Stomach (tissue), 9 donors: ENCODE data around the gene CEP152. TPM values are rescaled to one million over a fixed set of nuclear protein-coding genes. Genes with fewer than 3 reads are reported as not detected.

Experiments used
- DNase-seq, 2 donors: peaks; one replicate each; pipeline versions ENCODE4 v3.0.0 to v3.0.0-alpha.2; 2013 to 2019
- H3K27ac ChIP-seq, 5 donors: fragments of 200-600 bp in 4 of 5; sonication (generic) in 4 of 5; one replicate each; pipeline ENCODE4 v1.5.1; 2013 to 2019; ENCODE audit warnings: mild to moderate bottlenecking in 1 of 5, moderate library complexity in 1 of 5
- H3K27me3 ChIP-seq, 3 donors: fragments of 200-600 bp; sonication (generic); one replicate each; pipeline ENCODE4 v1.5.1; 2017 to 2019; ENCODE audit warnings: mixed run types in 1 of 3
- H3K36me3 ChIP-seq, 4 donors: fragments of 200-600 bp; sonication (generic); 1 replicate in 3 of 4; 2 replicates in 1 of 4; pipeline ENCODE4 v1.5.1; 2016 to 2019
- H3K4me1 ChIP-seq, 4 donors: fragments of 200-600 bp; sonication (generic); one replicate each; pipeline ENCODE4 v1.5.1; 2016 to 2019
- H3K4me3 ChIP-seq, 4 donors: fragments of 200-600 bp; sonication (generic) in 3 of 4; one replicate each; pipeline ENCODE4 v1.5.1; 2016 to 2019; ENCODE audit warnings: mild to moderate bottlenecking in 1 of 4
- H3K9me3 ChIP-seq, 4 donors: fragments of 200-600 bp; sonication (generic); one replicate each; pipeline ENCODE4 v1.5.1; 2016 to 2019
- EP300 ChIP-seq: sonication (generic); formaldehyde crosslinking; IDR thresholded peaks from one replicate; pipeline ENCODE4 v1.6.1; 2017; ENCODE audit warnings: antibody characterized with exemption
- POLR2A ChIP-seq, 4 donors: fragments of 450-650 bp; IDR thresholded peaks; one replicate each; pipeline ENCODE4 v1.6.1; 2016; ENCODE audit warnings: antibody characterized with exemption in 4 of 4, control low read depth in 2 of 4, mild to moderate bottlenecking in 1 of 4, moderate library complexity in 1 of 4
- POLR2AphosphoS5 ChIP-seq, 3 donors: sonication (generic); formaldehyde crosslinking; IDR thresholded peaks; one replicate each; pipeline ENCODE4 v1.6.1; 2016; ENCODE audit warnings: antibody characterized with exemption in 3 of 3
- WGBS, 5 donors: extraction: QIAGEN DNeasy Blood & Tissue Kit in 3 of 5; methylation state at CpG; one replicate each; pipeline versions ENCODE4 v1.1.5 to v1.1.7; 2013 to 2018; 5-methylcytosine and 5-hydroxymethylcytosine counted together
- intact Hi-C: fragments of 100-400 bp; cut with DNase I; formaldehyde crosslinking; loops from one replicate; pipeline ENCODE4 v1.15.1; 2023; ENCODE audit warnings: low total_unique reads
- polyA plus RNA-seq, 3 donors: library from polyadenylated mRNA; stranded (reverse); fragments of 200-250 nt; gene quantifications; one replicate each; pipeline ENCODE4 v1.2.3, GENCODE V29; 2013
- total RNA-seq, 5 donors: library from RNA; depleted of rRNA; stranded (reverse); fragments of >200 nt; gene quantifications; one replicate each; pipeline versions ENCODE4 v1.1.0 to v1.2.3, GENCODE V29; 2014 to 2016
- TF ChIP-seq, protein P1 (sequence below), 7 experiments: fragments of 450-650 bp in 4 of 7; fragments of 200-600 bp in 3 of 7; sonication (generic) in 3 of 7; IDR thresholded peaks; one replicate each; pipeline ENCODE4 v1.5.1; 2016 to 2019; ENCODE audit warnings: antibody characterized with exemption in 7 of 7, control low read depth in 2 of 7, mild to moderate bottlenecking in 1 of 7
- donor health status: healthy with polysubstance abuse.
- donor health status: Bipolar disorder and iron deficiency.
- donor health status: healthy.

Gene CEP152
- total and polyA plus RNA-seq, 8 donors: 0.61 to 36.2 (median 10.0) TPM

DNA sequence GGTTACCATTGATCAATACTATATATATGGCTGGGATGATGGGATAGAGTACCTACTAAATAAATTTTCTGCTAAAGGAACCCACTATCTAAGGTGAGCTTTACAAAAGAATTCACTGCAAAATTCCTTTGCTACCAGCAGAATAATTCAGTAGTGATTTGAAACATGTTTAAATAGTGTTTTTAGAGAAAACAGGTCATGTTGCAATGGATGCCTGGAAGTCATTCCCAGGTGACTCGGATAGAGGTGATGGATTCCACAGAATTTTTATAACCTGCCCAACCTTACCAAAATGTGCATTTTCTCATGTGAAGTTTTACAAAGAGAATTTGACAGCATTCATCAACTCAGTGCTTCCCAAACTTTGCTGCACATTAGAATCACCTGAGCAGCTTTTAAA, 53.2 kb downstream of the CEP152 start:
- intact Hi-C loops: no loop called here
- H3K27me3 ChIP-seq: no peaks in the 10 kb centered on the region
- no peak for DNase-seq
- H3K9me3 ChIP-seq: no peaks in the 10 kb centered on the region
- H3K4me3 ChIP-seq: no peak overlapping the region
- H3K36me3 ChIP-seq: peaks cover 0 to 35% (median 23%) of the 10 kb centered on the region in 4 donors
- TF ChIP-seq POLR2AphosphoS5 (IDR thresholded peaks at IDR 0.05) (no peak), POLR2A (IDR thresholded peaks at IDR 0.05) (no peak), EP300 (no peak)
- TF ChIP-seq, protein P1, sequence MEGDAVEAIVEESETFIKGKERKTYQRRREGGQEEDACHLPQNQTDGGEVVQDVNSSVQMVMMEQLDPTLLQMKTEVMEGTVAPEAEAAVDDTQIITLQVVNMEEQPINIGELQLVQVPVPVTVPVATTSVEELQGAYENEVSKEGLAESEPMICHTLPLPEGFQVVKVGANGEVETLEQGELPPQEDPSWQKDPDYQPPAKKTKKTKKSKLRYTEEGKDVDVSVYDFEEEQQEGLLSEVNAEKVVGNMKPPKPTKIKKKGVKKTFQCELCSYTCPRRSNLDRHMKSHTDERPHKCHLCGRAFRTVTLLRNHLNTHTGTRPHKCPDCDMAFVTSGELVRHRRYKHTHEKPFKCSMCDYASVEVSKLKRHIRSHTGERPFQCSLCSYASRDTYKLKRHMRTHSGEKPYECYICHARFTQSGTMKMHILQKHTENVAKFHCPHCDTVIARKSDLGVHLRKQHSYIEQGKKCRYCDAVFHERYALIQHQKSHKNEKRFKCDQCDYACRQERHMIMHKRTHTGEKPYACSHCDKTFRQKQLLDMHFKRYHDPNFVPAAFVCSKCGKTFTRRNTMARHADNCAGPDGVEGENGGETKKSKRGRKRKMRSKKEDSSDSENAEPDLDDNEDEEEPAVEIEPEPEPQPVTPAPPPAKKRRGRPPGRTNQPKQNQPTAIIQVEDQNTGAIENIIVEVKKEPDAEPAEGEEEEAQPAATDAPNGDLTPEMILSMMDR (IDR thresholded peaks at IDR 0.05): no peak
- H3K27ac ChIP-seq: no peak overlapping the region
- 86 to 100% (median 97%) methylated on average over 1 of the region's 1 CpG for WGBS, 5 donors
- peaks cover 0 to 11% (median 2%) of the 10 kb centered on the region in 4 donors for H3K4me1 ChIP-seq

DNA sequence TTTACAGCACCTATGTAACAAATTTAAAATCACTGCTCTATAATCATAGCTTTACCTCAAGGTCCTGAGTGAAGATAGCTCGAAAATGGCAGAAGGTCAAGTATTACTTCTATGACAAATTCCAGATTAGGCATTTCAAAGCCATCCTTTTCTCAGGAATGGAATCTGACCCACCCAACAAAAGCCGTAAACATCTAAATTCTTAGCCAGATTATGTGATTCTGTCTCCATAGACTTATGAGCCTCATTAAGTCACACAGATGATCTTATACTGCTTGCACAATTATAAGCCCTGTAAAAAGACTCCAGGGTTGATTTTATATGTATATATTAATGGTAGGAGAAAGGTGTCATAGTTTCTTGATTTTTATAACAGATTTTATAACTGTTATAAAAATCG, 56.9 kb downstream of the CEP152 start:
- Histone ChIP-seq H3K9me3 (no peaks in the 10 kb centered on the region), H3K27ac (no peak overlapping the region), H3K27me3 (no peaks in the 10 kb centered on the region), H3K36me3 (peaks cover 0 to 23% (median 20%) of the 10 kb centered on the region in 4 donors), H3K4me3 (no peak overlapping the region), H3K4me1 (no peaks in the 10 kb centered on the region)
- WGBS, 5 donors: 93 to 99% (median 97%) methylated on average over 3 of the region's 3 CpGs
- DNase-seq: no peak
- intact Hi-C loops: no loop called here
- TF ChIP-seq POLR2AphosphoS5 (IDR thresholded peaks at IDR 0.05) (no peak), EP300 (no peak), POLR2A (IDR thresholded peaks at IDR 0.05) (no peak)
- TF ChIP-seq, protein P1 (IDR thresholded peaks at IDR 0.05): no peak

DNA sequence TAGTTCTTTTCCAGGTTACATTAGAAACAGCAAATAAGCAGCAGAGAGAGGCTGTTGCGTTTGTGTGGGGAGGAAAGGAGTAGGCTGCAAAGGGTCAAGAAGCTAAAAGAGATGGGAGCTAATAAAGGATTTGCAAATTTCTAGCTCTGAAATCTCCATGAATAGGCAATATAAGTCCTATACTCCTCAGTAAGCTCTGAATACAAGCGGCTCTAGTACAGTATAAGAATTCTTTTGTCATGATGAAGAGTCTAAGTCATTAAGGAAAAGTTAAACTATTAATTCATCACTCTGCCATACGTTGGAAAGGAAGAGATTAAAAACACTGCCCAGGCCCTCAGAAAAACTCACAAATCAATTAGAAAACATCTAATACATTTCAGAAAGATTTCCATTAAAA, 59.3 kb downstream of the CEP152 start:
- no peak for TF ChIP-seq POLR2AphosphoS5 (IDR thresholded peaks at IDR 0.05)
- TF ChIP-seq, protein P1 (IDR thresholded peaks at IDR 0.05): no peak
- no peak for TF ChIP-seq POLR2A (IDR thresholded peaks at IDR 0.05)
- no peak for TF ChIP-seq EP300
- intact Hi-C loops: no loop called here
- Histone ChIP-seq H3K36me3 (peaks cover 0 to 29% (median 21%) of the 10 kb centered on the region in 4 donors), H3K27me3 (no peaks in the 10 kb centered on the region), H3K9me3 (no peaks in the 10 kb centered on the region), H3K27ac (no peak overlapping the region), H3K4me3 (no peak overlapping the region), H3K4me1 (no peaks in the 10 kb centered on the region)
- 45 to 72% (median 54%) methylated on average over 3 of the region's 3 CpGs for WGBS, 5 donors
- no peak for DNase-seq

DNA sequence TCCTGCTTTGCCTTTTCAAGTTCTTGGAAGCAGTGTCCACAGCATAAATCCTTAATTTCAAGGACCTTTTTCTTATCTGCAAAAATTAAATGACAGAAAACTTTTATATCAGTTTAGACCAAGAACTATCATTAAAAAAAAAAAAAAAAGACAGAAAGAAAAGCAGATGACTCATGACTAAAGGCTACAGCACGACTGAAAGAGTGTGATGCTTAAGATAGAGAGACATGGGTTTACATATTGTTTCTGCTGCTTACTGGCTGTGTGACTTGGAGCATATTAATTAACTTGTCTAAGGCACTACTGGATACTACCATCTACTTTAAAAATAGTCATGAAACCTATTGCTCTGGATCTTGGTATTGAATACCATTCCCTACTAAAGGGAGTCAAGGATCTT, 62.3 kb downstream of the CEP152 start:
- TF ChIP-seq POLR2AphosphoS5 (IDR thresholded peaks at IDR 0.05) (no peak), EP300 (no peak), POLR2A (IDR thresholded peaks at IDR 0.05) (no peak)
- TF ChIP-seq, protein P1 (IDR thresholded peaks at IDR 0.05): no peak
- no peak overlapping the region for H3K4me3 ChIP-seq
- H3K27me3 ChIP-seq: no peaks in the 10 kb centered on the region
- no peak overlapping the region for H3K27ac ChIP-seq
- DNase-seq: no peak
- 51 to 76% (median 61%) methylated on average over 1 of the region's 1 CpG for WGBS, 5 donors
- H3K4me1 ChIP-seq: no peaks in the 10 kb centered on the region
- H3K9me3 ChIP-seq: no peaks in the 10 kb centered on the region
- H3K36me3 ChIP-seq: peaks cover 0 to 27% (median 17%) of the 10 kb centered on the region in 4 donors
- intact Hi-C loops: no loop called here
